Measurements from ENCODE around the gene RAPGEF2.
"Not testable (repeated sequence)": the region's sequence is repeated elsewhere in the genome, so short reads cannot be mapped to it uniquely, and the experiment has no call there.

Gene RAPGEF2

DNA sequence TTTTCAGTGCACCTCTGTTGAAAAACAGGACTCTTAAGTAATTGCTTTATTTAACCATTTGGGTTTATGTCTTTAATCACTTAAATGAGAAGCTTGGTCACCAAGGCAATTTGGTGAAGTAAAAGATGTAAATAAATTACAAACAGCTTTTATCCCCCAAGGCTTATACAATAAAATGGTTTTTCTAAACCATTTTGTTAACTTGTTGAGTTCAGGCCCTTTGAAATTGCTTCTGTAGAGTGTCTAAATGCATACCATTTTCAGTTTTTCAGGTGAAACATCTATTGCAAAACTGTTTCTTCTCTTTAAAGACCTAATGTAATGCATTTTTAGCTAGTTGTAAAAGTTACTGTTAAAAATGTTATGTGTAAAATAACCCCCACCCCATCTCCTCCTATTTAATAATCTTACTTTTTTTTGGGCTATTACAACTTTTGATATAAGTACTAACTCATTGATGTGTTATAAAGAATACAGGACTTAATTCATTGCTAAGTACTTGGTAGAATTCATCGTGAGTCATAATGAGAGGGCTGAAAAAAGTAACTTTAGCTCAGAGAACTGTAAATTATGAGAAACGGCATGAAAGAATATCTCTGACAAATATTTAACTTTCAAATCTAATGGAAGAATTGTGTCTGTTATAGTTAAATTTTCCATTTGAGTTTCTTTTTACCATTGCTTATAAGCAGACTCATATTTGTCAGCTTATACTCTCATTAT, 4.5 kb downstream of the RAPGEF2 start:
- TF ChIP-seq, protein P1, sequence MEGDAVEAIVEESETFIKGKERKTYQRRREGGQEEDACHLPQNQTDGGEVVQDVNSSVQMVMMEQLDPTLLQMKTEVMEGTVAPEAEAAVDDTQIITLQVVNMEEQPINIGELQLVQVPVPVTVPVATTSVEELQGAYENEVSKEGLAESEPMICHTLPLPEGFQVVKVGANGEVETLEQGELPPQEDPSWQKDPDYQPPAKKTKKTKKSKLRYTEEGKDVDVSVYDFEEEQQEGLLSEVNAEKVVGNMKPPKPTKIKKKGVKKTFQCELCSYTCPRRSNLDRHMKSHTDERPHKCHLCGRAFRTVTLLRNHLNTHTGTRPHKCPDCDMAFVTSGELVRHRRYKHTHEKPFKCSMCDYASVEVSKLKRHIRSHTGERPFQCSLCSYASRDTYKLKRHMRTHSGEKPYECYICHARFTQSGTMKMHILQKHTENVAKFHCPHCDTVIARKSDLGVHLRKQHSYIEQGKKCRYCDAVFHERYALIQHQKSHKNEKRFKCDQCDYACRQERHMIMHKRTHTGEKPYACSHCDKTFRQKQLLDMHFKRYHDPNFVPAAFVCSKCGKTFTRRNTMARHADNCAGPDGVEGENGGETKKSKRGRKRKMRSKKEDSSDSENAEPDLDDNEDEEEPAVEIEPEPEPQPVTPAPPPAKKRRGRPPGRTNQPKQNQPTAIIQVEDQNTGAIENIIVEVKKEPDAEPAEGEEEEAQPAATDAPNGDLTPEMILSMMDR (conservative IDR thresholded peaks at IDR 0.05; ENCODE audit: low read depth, low read length), result no peak
- H3K4me3 ChIP-seq (ENCODE audit: low read length), result no peak overlapping the region
- no peak for DNase-seq (ENCODE audit: low read depth)

DNA sequence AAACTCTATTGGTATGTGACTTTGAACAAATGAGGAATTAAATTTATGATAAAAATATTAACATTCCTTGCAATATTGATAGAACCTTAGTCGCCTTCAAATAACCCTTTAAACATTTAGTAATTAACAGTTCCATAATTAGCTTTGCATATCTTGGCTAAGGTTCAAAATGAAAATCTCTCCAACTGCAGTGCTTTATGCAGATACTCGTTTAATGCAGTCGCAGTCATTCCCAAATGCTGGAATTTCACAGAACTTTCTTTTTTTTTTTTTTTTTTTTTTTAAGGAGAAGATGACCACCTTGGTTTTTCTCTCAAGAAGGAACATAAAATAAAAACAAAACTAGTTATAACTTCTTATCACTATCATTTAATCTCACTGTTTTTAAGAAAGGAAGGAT, 5.2 kb downstream of the RAPGEF2 start:
- DNase-seq (ENCODE audit: low read depth), result no peak
- H3K4me3 ChIP-seq (ENCODE audit: low read length), result no peak overlapping the region
- TF ChIP-seq, protein P1 (conservative IDR thresholded peaks at IDR 0.05; ENCODE audit: low read depth, low read length), result no peak

DNA sequence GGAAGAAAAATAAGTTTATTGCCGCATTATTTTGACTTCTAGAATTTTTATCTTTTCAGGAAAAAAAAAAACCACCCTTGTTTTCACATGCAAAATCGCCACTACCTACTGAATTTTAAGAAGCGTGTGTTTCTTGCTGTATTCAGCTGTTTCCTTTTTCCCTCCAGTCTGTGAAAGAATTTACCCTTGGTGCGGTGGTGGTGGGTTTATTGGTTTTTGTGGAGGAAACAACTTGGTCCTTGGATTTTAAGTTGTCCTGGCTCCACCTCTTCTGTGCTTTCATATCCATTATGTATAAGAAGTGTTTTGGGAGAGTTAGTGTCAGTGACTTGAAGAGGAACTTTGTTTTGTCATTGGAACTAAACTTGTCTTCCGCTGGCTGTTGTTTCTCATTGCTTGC, 8.1 kb downstream of the RAPGEF2 start:
- TF ChIP-seq, protein P1 (conservative IDR thresholded peaks at IDR 0.05; ENCODE audit: low read depth, low read length), result no peak
- no peak for DNase-seq (ENCODE audit: low read depth)
- H3K4me3 ChIP-seq (ENCODE audit: low read length), result no peak overlapping the region

DNA sequence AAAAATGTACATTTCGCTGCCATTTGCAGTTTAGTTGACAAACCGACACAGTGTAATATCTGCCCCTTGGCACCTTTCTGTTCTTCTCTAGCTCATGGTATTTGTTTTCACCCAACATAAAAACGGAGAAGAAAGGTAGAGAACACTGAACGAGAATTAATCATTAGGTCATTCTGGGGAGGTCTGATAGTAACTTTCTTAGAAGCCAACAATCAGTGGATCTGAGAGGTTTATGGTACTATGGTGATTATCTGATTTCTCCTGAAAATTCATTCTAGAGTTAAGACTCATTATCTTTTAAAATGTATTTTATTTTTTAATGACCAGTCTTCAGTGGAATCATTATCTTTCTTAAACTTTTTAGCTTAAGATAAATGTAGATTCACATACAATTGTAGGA, 8.5 kb downstream of the RAPGEF2 start:
- TF ChIP-seq, protein P1 (conservative IDR thresholded peaks at IDR 0.05; ENCODE audit: low read depth, low read length), result no peak
- DNase-seq (ENCODE audit: low read depth), result no peak
- H3K4me3 ChIP-seq (ENCODE audit: low read length), result no peak overlapping the region

DNA sequence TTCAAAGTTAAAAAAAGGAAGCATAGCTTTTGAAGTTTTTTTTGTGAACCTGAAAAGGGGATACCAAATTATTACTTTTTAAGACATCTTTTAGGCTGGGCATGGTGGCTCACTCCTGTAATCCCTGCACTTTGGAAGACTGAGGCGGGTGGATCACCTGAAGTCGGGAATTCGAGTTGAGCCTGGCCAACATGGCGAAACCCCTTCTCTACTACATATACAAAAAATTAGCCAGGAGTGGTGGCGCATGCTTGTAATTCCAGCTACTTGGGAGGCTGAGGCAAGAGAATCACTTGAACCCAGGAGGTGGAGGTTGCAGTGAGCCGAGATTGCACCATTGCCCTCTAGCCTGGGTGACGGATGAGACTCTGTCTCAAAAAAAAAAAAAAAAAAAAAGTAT, 10.5 kb downstream of the RAPGEF2 start:
- not testable (repeated sequence) for DNase-seq (ENCODE audit: low read depth); H3K4me3 ChIP-seq (ENCODE audit: low read length)

DNA sequence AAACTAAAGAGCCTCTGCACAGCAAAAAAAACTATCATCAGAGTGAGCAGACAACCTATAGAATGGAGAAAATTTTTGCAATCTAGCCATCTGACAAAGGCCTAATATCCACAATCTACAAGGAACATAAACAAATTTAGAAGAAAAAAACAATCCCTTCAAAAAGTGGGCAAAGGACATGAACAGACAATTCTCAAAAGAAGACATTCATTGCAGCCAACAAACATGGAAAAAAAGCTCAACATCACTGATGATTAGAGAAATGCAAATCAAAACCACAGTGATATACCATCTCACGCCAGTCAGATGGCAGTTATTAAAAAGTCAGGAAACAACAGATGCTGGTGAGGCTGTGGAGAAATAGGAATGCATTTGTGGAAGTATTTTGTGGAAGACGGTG, 13.2 kb downstream of the RAPGEF2 start:
- not testable (repeated sequence) for H3K4me3 ChIP-seq (ENCODE audit: low read length)

DNA sequence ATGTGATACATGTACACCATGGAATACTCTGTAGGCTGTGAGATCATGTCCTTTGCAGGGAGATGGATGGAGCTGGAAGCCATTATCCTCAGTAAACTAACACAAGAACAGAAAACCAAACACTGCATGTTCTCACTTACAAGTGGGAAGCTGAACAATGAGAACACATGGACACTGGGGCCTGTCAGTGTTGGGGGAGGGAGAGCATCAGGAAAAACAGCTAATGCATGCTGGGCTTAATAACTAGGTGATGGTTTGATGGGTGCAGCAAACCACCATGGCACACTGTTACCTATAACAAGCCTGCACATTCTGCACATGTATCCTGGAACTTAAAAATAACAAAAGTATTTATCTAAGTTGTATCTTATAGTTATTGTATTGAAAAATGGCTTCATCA, 13.8 kb downstream of the RAPGEF2 start:
- not testable (repeated sequence) for DNase-seq (ENCODE audit: low read depth)

More for the DNA sequence above, 13.2 kb downstream of the RAPGEF2 start:
- not testable (repeated sequence) for DNase-seq (ENCODE audit: low read depth)

DNA sequence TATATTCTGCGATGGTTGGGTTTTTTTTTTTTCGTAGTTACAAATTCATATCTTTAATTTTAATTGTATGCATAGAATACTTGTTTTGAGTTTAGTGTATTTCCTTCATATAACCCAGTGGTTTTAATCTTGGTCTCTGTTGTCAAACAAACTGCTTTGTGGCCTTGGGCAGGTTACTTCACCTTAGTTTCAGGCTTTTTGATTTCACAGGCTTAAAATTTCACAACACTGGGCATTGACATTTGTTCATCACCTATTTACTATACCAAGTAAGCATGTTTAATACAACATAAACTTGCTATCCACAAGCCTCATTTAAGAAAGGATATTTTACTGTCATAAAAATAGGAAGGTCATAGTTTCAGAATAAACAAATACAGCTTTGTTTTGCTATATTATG, 14.7 kb downstream of the RAPGEF2 start:
- no peak for DNase-seq (ENCODE audit: low read depth)
- no peak overlapping the region for H3K4me3 ChIP-seq (ENCODE audit: low read length)
- TF ChIP-seq, protein P1 (conservative IDR thresholded peaks at IDR 0.05; ENCODE audit: low read depth, low read length), result no peak

More for the DNA sequence above, 13.8 kb downstream of the RAPGEF2 start:
- not testable (repeated sequence) for H3K4me3 ChIP-seq (ENCODE audit: low read length)

DNA sequence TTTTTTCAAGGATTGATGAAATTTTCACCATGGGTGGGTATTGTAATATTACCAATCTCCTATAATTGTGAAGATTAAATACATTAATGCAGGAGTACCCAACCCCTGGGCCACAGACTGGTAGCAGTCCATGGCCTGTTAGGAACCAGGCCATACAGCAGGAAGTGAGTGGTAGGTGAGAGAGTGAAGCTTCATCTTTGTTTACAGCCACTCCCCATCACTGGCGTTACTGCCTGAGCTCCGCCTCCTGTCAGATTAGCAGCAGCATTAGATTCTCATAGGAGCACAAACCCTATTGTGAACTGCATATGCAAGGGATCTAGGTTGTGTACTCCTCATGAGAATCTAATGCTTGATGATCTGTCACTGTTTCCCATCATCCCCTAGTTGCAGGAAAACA, 15.1 kb downstream of the RAPGEF2 start:
- H3K4me3 ChIP-seq (ENCODE audit: low read length), result no peak overlapping the region
- DNase-seq (ENCODE audit: low read depth), result no peak
- TF ChIP-seq, protein P1 (conservative IDR thresholded peaks at IDR 0.05; ENCODE audit: low read depth, low read length), result no peak

Measured in retinal pigment epithelial cell (primary cell).